Activated CD4-positive, alpha-beta T cell treated with anti-CD3 and anti-CD28 coated beads, Interleukin-2, amount 50 U/mL, for 4 hours (primary cell): ENCODE results near the gene MPPED2.
"Not testable (repeated sequence)": the region's sequence is repeated elsewhere in the genome, so short reads cannot be mapped to it uniquely, and the experiment has no call there.

ENCODE experiments used
- DNase-seq, 2 experiments: peaks; one replicate each; pipeline ENCODE4 v3.0.0-alpha.2; 2020

Gene MPPED2

GRCh38 chr11:30573951-30574350, 12.2 kb downstream of the MPPED2 start:
- no peak for DNase-seq

DNA sequence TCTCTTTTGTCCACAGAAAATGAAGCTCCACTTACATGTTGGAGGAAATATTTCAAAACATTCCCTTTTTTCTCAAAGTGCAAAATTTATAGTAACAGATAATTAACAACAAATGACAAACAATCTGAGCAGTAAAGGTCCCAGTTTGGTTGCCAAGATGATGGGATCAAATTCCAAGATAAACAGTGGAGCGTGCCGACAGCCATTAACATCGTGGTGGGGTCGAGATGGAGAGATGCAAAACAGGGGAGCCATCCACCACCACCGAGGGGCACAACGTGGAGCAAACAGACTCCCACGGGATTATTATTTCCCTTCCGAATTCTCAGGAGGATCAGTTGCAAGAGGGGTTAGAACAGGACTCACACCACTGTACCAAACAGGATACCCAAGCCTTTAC, 17.2 kb downstream of the MPPED2 start:
- DNase-seq = no peak

GRCh38 chr11:30567644-30568043, 18.5 kb downstream of the MPPED2 start:
- DNase-seq = no peak

DNA sequence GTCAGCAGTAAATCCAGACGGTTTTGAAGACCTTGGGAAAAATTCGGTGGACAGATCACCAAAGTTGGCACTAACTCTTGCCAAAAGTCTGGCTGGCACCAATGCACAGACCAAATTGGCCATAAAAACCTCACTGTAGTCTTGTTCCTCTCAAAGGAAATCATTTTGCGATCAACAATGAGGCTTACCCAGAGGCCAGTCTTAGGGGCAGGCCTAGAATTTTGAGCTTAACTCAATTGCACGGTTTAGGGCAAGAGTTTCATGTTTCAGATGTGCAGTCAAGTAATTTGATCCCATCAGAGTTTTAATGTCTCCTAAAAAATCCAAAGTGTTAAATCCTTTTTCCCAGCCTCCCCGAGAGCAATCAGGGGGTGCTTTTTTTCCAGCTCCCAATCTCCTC, 19.0 kb downstream of the MPPED2 start:
- no peak for DNase-seq

GRCh38 chr11:30566482-30566881, 19.7 kb downstream of the MPPED2 start:
- no peak for DNase-seq

- no peak for DNase-seq
Measured at GRCh38 chr11:30565027-30565426, 21.1 kb downstream of the MPPED2 start.

DNA sequence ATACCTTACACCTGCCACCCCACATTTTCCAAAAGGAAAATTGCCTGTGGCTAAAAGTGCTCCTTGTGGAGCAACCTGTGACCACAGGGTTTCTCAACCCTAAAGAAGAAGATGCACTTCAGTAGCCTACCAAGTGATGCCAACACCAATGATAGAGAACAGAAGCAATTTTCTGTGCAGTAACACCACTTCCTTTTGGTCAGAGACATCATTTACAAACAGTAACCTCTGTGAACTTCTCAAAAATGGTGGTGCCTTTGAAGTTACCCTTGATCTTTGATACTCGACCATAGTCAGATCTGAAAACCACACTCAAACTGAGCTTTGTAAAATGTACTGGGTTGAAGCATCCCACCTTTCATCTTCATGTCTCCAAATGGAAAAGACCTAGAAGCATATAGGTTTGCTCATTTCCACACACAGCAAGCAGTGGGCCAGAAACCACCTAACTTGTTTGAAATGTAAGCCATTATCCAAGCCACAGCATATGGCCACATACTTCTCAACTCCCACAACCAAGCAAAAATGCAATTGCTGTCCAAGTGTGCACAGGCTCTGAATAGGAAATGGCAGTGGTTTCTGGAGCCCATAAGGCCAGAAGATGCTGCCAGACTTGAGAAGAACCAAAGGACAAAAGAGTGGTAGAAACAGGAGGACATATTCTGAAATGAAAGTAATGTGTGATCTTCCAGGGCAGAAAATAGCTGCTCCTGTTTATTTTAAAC, 24.3 kb downstream of the MPPED2 start:
- no peak for DNase-seq

- DNase-seq = no peak
Measured at GRCh38 chr11:30560206-30561106, 25.7 kb downstream of the MPPED2 start.

GRCh38 chr11:30559004-30559403, 27.1 kb downstream of the MPPED2 start:
- no peak for DNase-seq

GRCh38 chr11:30554587-30554986, 31.6 kb downstream of the MPPED2 start:
- not testable (repeated sequence) for DNase-seq

- DNase-seq = no peak
Measured at GRCh38 chr11:30553521-30554110, 32.5 kb downstream of the MPPED2 start.

- no peak for DNase-seq
Measured at GRCh38 chr11:30552839-30553238, 33.3 kb downstream of the MPPED2 start.

GRCh38 chr11:30550022-30550542, 36.1 kb downstream of the MPPED2 start:
- no peak for DNase-seq

- DNase-seq = no peak
Measured at GRCh38 chr11:30549565-30549964, 36.6 kb downstream of the MPPED2 start.

DNA sequence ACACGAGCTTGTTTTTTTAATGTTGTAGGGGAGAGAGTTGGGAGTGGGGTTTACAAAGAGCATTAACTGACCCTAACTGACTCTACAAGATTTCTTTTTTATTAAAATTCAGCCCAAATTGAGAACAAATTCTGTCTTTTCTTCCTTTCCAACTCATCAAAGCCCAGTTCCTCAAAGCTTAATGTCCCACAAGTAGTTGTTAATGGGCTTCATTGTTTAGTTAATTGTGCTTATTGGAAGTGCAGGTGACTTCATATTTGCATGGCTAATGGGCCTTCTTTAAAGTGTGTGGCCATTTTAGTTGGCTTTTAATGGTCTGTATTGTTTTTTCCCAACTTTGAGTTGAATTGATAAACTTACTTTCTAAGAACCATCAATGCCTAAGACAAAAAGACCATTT, 39.8 kb downstream of the MPPED2 start:
- DNase-seq = no peak

DNA sequence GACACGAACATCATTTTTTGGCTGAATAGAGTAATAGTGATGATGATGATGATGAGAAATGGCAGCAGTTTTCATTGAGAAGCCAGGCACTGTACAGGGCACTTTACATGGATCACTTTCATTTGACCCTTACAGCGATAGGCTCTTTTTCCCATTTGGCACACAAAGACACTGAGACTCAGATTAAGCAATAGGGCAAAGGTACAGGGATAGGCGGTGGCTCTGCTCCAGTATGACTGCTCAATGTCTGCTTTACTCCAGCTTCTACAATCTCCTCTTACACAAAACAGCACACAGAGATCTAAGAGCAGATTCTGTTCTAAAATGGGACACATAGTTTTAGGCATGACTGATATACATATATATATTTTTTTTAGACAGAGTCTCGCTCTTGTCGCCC, 40.6 kb downstream of the MPPED2 start:
- no peak for DNase-seq

DNA sequence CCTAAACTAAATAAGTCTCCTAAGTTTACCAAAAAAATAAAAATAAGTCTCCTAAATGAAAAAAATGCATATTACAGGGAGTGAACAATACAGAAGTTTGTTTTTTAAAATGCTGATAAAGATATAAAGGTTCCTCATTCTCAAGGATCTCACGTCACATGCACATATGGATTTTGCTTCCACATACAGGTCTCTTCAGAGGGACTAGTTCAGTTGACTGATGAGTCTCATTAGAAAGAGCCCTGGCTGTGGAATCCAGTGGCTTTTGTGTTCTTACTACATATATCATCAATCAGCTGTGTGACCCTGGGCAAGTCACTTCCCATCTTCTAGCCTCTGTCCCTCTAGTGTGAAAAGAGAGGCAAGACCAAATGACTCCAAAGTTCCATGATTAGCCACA, 43.1 kb downstream of the MPPED2 start:
- DNase-seq = no peak

- no peak for DNase-seq
Measured at GRCh38 chr11:30540781-30541180, 45.4 kb downstream of the MPPED2 start.

DNA sequence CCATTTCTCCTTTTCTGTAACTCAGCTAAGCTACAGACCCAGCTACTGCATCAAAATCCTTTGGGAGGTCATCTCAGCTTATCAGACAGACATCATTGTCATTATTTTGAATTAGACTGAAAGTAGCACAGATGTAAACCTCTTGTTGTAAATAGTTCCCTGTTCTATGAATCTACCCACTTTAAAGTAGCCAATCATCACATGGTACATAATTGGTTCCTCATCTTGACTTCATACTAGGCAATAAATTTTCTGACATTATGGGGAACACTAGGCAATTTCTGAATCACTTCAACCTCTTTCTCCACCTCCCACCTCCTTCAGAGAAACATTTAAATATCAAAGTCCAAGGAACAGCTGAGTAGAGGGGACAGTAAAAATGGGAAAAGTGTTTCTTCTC, 47.9 kb downstream of the MPPED2 start:
- no peak for DNase-seq

DNA sequence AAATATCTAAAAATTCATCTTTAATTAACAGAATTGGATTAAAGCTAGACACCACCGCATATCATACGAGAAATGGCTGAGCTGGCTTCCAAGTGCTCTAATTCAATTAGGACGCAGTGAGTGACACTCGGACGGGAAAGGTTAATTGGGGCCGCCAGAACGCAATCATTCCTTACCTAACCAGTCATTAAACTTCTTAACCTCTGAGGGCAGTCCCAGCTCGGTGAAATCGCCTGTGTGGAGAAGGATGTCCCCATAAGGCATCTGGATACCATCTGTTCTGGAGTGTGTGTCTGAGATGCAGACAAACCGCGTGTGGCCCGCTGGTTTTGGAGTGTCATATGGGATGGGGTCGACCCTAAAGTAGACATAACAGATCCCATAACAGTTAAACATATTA, 50.3 kb downstream of the MPPED2 start:
- DNase-seq = no peak

DNA sequence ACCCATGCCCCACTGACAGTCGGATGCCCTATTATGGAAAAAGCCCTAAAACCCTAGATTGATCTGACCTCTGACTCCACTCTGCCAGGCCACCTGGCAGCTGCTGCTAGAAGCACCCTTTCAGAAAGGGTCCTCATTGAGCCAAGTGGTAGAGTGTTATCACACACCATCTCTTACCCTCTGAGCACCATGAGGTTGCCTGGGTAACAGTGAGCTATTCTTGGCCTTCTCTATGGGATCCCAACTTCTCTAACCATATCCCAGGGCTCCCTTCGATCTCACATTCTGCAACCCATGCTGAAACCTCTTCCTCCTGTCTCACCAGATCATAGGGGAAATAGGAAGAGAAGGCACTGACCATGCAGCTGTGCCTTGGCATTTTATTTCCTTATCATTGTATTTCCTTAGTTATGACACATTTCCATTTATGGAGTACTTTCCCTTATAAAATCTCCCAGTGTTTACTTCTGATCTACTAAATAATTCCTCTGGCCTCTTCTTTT, 52.7 kb downstream of the MPPED2 start:
- DNase-seq = no peak

- no peak for DNase-seq
Measured at GRCh38 chr11:30527566-30527965, 58.6 kb downstream of the MPPED2 start.

DNA sequence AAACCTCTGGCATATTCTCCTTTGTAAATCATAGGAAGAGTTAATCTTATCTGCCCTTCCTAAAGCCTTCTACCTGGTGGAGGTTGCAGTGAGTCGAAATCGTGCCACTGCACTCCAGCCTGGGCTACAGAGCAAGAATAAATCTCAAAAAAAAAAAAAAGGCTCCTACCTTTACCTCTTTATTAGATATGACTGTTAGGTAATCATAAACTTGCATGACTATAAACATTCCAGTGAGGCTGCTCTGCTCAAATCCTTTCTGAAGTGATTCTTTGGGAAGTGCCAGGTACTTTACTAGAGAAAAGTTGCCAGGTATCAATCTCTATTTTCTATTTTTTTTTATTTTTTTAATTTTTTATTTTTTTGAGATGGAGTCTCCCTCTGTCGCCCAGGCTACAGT, 59.6 kb downstream of the MPPED2 start:
- no peak for DNase-seq
